ENCODE data around the gene CAPS.
"Not testable (repeated sequence)": the region's sequence is repeated elsewhere in the genome, so short reads cannot be mapped to it uniquely, and the experiment has no call there.

CAPS gene

GRCh38 chr19:5913739-5914357 lies at the start of gene CAPS:
CAPS (plus strand) TSS chr19:5914254; CDS start chr19:5914407, 153 bp downstream.
- no peak for DNase-seq (ENCODE audit: low read depth, low spot score)

GRCh38 chr19:5864725-5865486 lies 49.1 kb upstream of the CAPS start:
- DNase-seq (ENCODE audit: low read depth, low spot score) = no peak

- no peak for DNase-seq (ENCODE audit: low read depth, low spot score)
These were observed 48.3 kb upstream of the CAPS start for GRCh38 chr19:5865772-5866171.

DNA sequence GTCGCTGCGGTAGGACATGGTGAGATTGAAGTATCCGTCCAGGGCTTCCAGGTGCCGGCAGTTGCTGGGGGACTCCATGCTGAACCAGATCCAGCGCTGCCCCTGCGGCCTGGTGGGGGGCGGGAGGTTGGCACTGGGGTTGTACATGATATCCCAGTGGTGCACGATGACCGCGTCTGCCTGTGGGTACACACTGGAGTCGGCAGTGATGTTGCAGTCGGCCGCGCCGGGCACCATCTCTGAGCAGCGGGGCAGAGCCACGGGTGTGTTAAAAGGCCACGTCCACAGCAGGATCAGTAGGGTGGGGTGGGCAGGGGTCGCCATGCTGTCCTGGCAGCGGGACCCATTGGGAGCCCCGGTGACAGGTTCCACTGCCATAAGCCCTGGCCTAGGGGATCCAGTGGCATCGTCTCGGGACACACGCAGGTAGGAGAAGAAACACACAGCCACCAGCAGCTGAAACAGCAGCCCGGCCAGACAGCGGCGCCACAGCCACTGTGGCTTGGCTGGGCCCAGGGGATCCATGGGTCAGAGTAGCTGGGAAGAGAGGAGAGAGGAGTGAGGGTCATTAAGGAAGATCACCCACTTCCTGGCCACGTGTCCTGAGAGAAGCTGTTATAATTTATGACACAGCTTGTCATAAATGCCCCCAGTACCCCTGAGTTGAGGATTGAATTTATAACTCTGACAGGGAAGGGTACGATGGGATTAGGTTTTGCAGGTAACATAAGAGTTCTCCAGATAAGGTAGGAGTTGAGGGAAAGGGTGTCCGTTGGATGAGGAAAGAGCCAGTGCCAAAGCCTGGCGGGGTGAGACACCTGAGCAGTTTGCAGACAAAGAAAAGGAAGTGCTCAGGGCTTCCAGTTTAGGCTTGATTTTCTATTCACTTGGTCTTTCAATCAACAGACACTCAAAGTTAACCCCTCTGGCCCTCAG lies 46.6 kb upstream of the CAPS start:
- DNase-seq (ENCODE audit: low read depth, low spot score) = no peak

- no peak for DNase-seq (ENCODE audit: low read depth, low spot score)
These were observed 43.1 kb upstream of the CAPS start for GRCh38 chr19:5870986-5871394.

DNA sequence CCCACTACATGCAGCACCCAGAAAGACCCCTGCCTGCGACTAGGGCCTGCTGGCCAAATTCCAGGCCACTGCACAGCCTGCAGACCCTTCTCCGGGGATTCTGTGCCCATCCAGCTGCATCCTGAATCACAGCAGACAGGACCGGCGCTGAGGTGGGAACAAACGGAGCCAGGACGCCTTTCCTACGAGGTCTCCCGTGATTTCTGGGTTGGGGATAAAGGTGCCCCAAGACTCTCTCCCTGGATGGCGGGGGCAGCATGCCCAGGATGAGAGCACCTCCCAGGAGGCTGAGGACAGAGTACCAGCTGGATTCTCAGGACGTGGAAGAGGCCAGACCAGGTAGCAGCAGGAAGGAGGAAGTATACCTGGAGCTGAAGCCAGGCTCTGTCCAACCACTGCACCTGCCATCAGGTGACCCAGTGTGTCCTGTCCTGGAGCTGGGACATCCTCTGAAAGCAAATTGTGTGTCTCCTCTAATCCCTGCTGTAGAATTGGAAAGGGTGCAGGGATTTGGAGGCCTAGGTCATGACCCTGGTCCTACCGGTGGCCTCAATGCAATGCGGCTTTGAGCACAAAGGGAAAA lies 40.3 kb upstream of the CAPS start:
- no peak for DNase-seq (ENCODE audit: low read depth, low spot score)

DNA sequence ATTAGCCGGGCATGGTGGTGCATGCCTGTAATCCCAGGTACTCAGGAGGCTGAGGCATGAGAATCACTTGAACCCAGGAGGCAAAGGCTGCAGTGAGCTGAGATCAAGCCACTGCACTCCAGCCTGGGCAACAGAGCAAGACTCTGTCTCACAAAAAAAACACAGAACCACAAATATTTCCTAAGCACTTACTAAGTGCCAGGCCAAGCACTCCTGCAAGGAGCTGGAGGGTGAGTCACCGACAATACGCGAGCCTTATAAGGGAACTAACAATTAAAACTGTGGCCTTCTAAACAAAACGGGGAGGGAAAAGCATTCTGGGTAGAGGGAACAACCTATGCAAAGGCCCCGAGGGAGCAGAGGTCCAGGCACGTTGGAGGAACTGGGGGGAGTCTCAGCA lies 39.6 kb upstream of the CAPS start:
- DNase-seq (ENCODE audit: low read depth, low spot score) = not testable (repeated sequence)

GRCh38 chr19:5877427-5877826 lies 36.6 kb upstream of the CAPS start:
- no peak for DNase-seq (ENCODE audit: low read depth, low spot score)

GRCh38 chr19:5877882-5878281 lies 36.2 kb upstream of the CAPS start:
- DNase-seq (ENCODE audit: low read depth, low spot score) = no peak

GRCh38 chr19:5880196-5880595 lies 33.9 kb upstream of the CAPS start:
- no peak for DNase-seq (ENCODE audit: low read depth, low spot score)

GRCh38 chr19:5880604-5881078 lies 33.4 kb upstream of the CAPS start:
- no peak for DNase-seq (ENCODE audit: low read depth, low spot score)

DNA sequence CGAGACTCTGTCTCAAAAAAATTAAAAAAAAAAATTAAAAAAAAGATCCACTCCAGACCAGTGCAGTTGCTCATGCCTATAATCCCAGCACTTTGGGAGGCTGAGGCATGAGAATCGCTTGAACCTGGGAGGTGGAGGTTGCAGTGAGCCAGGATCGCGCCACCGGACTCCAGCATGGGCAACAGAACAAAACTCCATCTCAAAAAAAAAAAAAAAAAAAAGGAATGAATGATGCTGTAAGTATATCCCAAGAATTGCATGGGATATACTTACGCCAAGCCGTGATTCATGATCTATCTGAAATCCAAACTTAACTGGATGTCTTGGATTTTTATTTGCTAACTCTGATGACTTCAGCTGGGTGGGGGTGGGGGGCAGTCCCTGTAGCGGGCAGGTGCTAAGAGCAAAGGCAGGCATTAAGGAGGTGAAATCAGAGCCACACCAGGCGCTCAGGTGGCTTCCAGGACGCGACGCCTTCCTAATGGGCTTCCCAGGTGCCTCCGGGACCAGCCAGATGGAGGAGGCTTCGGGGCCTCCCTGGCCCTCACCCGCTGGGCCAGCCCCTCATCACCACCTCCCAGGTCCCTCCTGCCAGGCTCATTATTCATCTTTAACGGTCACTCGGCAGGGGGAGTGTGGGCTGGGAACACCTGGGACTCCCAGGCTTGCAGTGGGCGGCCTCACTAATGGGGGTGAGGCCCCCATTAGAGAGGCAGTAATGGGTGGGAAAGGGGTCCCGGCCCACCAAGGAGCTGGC lies 32.3 kb upstream of the CAPS start:
- no peak for DNase-seq (ENCODE audit: low read depth, low spot score)

GRCh38 chr19:5882421-5882968 lies 31.6 kb upstream of the CAPS start:
- DNase-seq (ENCODE audit: low read depth, low spot score) = no peak

GRCh38 chr19:5883157-5883873 lies 30.7 kb upstream of the CAPS start:
- not testable (repeated sequence) for DNase-seq (ENCODE audit: low read depth, low spot score)

DNA sequence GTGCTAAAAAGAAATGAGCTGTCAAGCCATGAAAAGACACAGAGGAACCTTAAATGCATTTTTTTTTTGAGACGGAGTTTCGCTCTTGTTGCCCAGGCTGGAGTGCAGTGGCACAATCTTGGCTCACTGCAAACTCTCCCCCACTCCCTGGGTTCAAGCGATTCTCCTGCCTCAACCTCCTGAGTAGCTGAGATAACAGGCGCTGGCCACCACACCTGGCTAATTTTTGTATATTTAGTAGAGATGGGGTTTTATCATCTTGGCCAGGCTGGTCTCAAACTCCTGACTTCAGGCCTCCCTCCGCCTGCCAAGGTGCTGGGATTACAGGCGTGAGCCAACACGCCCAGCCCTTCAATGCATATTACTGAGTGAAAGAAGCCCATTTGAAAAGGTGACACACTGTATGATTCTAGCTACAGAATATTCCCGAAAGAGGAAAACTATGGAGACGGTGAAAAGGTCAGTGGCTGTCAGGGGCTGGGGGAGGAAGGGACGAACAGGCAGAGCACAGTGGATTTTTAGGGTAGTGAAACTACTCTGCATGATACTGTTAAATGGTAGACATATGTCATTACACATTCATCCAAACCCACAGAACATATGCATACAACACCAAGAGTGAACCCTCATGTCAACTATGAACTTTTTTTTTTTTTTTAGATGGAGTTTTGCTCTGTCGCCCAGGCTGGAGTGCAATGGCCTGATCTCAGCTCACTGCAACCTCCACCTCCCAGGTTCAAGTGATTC lies 29.8 kb upstream of the CAPS start:
- not testable (repeated sequence) for DNase-seq (ENCODE audit: low read depth, low spot score)

GRCh38 chr19:5889288-5889971 lies 24.6 kb upstream of the CAPS start:
- DNase-seq (ENCODE audit: low read depth, low spot score) = no peak

DNA sequence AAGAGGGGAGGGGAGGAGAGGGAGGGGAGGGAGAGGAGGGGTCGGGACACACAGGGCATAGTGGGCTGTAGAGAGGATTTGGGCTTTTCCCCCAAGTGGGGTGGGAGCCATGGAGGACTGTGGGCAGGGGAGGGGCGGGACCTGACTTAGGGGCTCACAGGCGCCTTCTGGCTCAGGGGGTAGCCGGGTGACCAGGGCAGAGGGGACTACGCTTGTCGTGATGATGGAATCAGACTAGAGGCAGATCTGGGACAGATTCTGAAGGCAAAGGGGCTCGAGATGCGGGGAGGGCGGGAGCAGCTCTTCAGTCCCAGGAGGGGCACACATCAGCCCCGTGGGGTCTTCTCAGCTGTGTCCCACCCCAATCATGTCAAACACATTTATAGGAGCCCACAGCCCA lies 24.0 kb upstream of the CAPS start:
- DNase-seq (ENCODE audit: low read depth, low spot score) = no peak

GRCh38 chr19:5891572-5891937 lies 22.5 kb upstream of the CAPS start:
- DNase-seq (ENCODE audit: low read depth, low spot score) = no peak
